A549 (cell line): ENCODE measurements around the gene TRAPPC11. TPM values are rescaled to one million over a fixed set of nuclear protein-coding genes. Genes with fewer than 3 reads are reported as not detected.

Source experiments
- ATAC-seq, 2 experiments: fragments of 200-7000 bp in 1 of 2; fragments of >200 bp in 1 of 2; cut with Nextera tagmentation in 1 of 2; cut with Tn5 transposase in 1 of 2; 3 replicates each; pipeline versions ENCODE4 v1.8.0 to v1.9.1; 2018 to 2020; ENCODE audit warnings: mild to moderate bottlenecking in 1 of 2, moderate library complexity in 1 of 2
- CTCF ChIA-PET: fragments of 300-600 bp; sonication (Branson Sonifier 250); formaldehyde crosslinking; extraction: SDS; loops from one replicate; lab custom pipeline; 2021; ENCODE audit warnings: antibody characterized with exemption, inconsistent platforms; lab: Yijun Ruan, JAX
- POLR2A ChIA-PET: fragments of 350-600 bp; formaldehyde crosslinking; extraction: SDS; loops from one replicate; lab custom pipeline; 2021; ENCODE audit warnings: antibody characterized with exemption, inconsistent platforms; lab: Yijun Ruan, JAX
- DNase-seq, 2 experiments: peaks; one replicate each; pipeline versions ENCODE4 v3.0.0 to v3.0.0-alpha.2; 2011 to 2016; ENCODE audit warnings: low read depth in 1 of 2, low spot score in 1 of 2
- FAIRE-seq: peaks from 2 replicates; lab custom pipeline; 2011; peaks lifted over from hg19 to GRCh38; lab: Jason Lieb, UNC
- H3K27ac ChIP-seq, 2 experiments: fragments of >200 bp; sonication (Bioruptor Twin); formaldehyde crosslinking; 3 replicates each; pipeline ENCODE4 v1.5.1; 2016 to 2017
- H3K4me1 ChIP-seq: fragments of >200 bp; sonication (Bioruptor Twin); formaldehyde crosslinking; 3 replicates; pipeline ENCODE4 v1.6.1; 2016
- H3K4me2 ChIP-seq: fragments of >200 bp; sonication (Bioruptor Twin); formaldehyde crosslinking; 3 replicates; pipeline ENCODE4 v1.6.1; 2016
- H3K4me3 ChIP-seq: fragments of >200 bp; sonication (Bioruptor Twin); formaldehyde crosslinking; 3 replicates; pipeline ENCODE4 v1.5.1; 2016
- H3K9me3 ChIP-seq: fragments of >200 bp; sonication (Bioruptor Twin); formaldehyde crosslinking; 3 replicates; pipeline ENCODE4 v1.6.1; 2016
- CEBPB ChIP-seq, 2 experiments: fragments of >200 bp in 1 of 2; sonication (Bioruptor Twin) in 1 of 2; formaldehyde crosslinking in 1 of 2; IDR thresholded peaks; 2 replicates each; pipeline ENCODE4 v1.6.1; 2012 to 2016
- CTCF ChIP-seq: fragments of >200 bp; sonication (Bioruptor Twin); formaldehyde crosslinking; IDR thresholded peaks from 3 replicates; pipeline ENCODE4 v1.5.1; 2016
- FOSB ChIP-seq: fragments of 250-450 bp; sonication (Bioruptor Pico); IDR thresholded peaks from 2 replicates; pipeline ENCODE4 v1.5.0; 2020; ENCODE audit warnings: mild to moderate bottlenecking, moderate library complexity
- FOSL2 ChIP-seq, 2 experiments: fragments of 450-650 bp in 1 of 2; fragments of >200 bp in 1 of 2; sonication (Bioruptor Twin) in 1 of 2; formaldehyde crosslinking; IDR thresholded peaks; 2 replicates each; pipeline versions ENCODE4 v1.5.0 to v1.6.1; 2016 to 2020; ENCODE audit warnings: mild to moderate bottlenecking in 1 of 2, moderate library complexity in 1 of 2
- HEYL ChIP-seq: fragments of 250-450 bp; sonication (Bioruptor Pico); IDR thresholded peaks from 2 replicates; pipeline ENCODE4 v1.8.0; 2021; ENCODE audit warnings: mild to moderate bottlenecking, moderate library complexity
- HMGXB4 ChIP-seq: fragments of 250-450 bp; sonication (Bioruptor Pico); IDR thresholded peaks from 2 replicates; pipeline ENCODE4 v1.5.0; 2021; ENCODE audit warnings: mild to moderate bottlenecking, moderate library complexity, borderline replicate concordance
- KDM1A ChIP-seq: fragments of 200-600 bp; sonication (generic); IDR thresholded peaks from 2 replicates; pipeline ENCODE4 v1.6.1; 2016; ENCODE audit warnings: low read depth, mild to moderate bottlenecking
- KDM5A ChIP-seq: fragments of 200-600 bp; sonication (generic); IDR thresholded peaks from 2 replicates; pipeline ENCODE4 v1.6.1; 2016; ENCODE audit warnings: antibody characterized with exemption, mild to moderate bottlenecking
- MAZ ChIP-seq: fragments of 150-350 bp; IDR thresholded peaks from 2 replicates; pipeline ENCODE4 v1.6.1; 2014; ENCODE audit warnings: antibody characterized with exemption, low read depth, low read length, borderline replicate concordance
- NPAS2 ChIP-seq: fragments of 250-450 bp; sonication (Bioruptor Pico); IDR thresholded peaks from 2 replicates; pipeline ENCODE4 v1.8.0; 2022; ENCODE audit warnings: mild to moderate bottlenecking, moderate library complexity, borderline replicate concordance
- POLR2A ChIP-seq: IDR thresholded peaks from 2 replicates; pipeline ENCODE4 v1.6.1; 2012; ENCODE audit warnings: mild to moderate bottlenecking, low read length
- RCOR1 ChIP-seq: fragments of 150-350 bp; IDR thresholded peaks from 2 replicates; pipeline ENCODE4 v1.6.1; 2014; ENCODE audit warnings: antibody characterized with exemption, low read length, low read depth
- RNF2 ChIP-seq: fragments of 200-600 bp; sonication (generic); IDR thresholded peaks from 2 replicates; pipeline ENCODE4 v1.6.1; 2016; ENCODE audit warnings: low read depth, mild to moderate bottlenecking, antibody characterized with exemption, moderate library complexity, borderline replicate concordance
- SREBF2 ChIP-seq: fragments of 450-650 bp; IDR thresholded peaks from 2 replicates; pipeline ENCODE4 v1.6.1; 2014; ENCODE audit warnings: mild to moderate bottlenecking, moderate library complexity
- TP53 ChIP-seq: fragments of 250-450 bp; sonication (Bioruptor Pico); IDR thresholded peaks from 2 replicates; pipeline ENCODE4 v1.5.0; 2021; ENCODE audit warnings: mild to moderate bottlenecking, moderate library complexity
- ZC3H11A ChIP-seq: fragments of 450-650 bp; IDR thresholded peaks from 2 replicates; pipeline ENCODE4 v1.6.1; 2014; ENCODE audit warnings: antibody characterized with exemption, mild to moderate bottlenecking
- whole genome bisulfite sequencing: methylation state at CpG from one replicate; pipeline ENCODE4 v1.1.6; 2017; ENCODE audit errors: missing lambda C conversion rate; 5-methylcytosine and 5-hydroxymethylcytosine counted together
- polyA plus RNA-seq, 4 experiments: library from polyadenylated mRNA; depleted of rRNA in 3 of 4; stranded (reverse); fragments of >200 nt; fragmentation: RNase III in 1 of 4; extraction: RNeasy Plus Mini Kit Qiagen cat#74134 plus additional on column Dnase treatment in 1 of 4; gene quantifications; 2 replicates in 3 of 4; 3 replicates in 1 of 4; pipeline ENCODE4 v1.2.3, GENCODE V29; 2011 to 2017
- TF ChIP-seq, protein P1 (sequence below): fragments of >200 bp; sonication (Bioruptor Twin); formaldehyde crosslinking; IDR thresholded peaks from 2 replicates; pipeline ENCODE4 v1.6.1; 2016

Gene TRAPPC11
- polyA plus RNA-seq, 2 of the 4 experiments (the other 2 are of a cell fraction), result 10.8 to 39.8 TPM

- TF ChIP-seq ZC3H11A, result no peak
- no peak for TF ChIP-seq RCOR1
- TF ChIP-seq TP53 (CRISPR knock-in tag), result no peak
- TF ChIP-seq KDM5A, result no peak
- TF ChIP-seq SREBF2, result no peak
Observed at GRCh38 chr4:183751106-183751505, 92.0 kb downstream of the TRAPPC11 start (continued).

GRCh38 chr4:183755596-183755995 is 96.5 kb downstream of the TRAPPC11 start:
- CTCF ChIA-PET, result no interaction called here
- Histone ChIP-seq H3K4me1 (peaks cover 6% of the 10 kb centered on the region; the same call in 1 of the 3 replicates), H3K4me3 (no peak overlapping the region), H3K4me2 (no peak overlapping the region), H3K9me3 (no peaks in the 10 kb centered on the region), H3K27ac (no peak overlapping the region)
- POLR2A ChIA-PET, result no interaction called here
- ATAC-seq, result no peak
- no peak for FAIRE-seq
- TF ChIP-seq POLR2A, result no peak
- TF ChIP-seq HEYL (CRISPR knock-in tag), result no peak
- no peak for TF ChIP-seq CEBPB (IDR thresholded peaks at IDR 0.05)
- TF ChIP-seq HMGXB4 (CRISPR knock-in tag), result no peak
- TF ChIP-seq KDM1A, result no peak
- TF ChIP-seq CTCF, result no peak
- no peak for TF ChIP-seq RCOR1
- TF ChIP-seq NPAS2, result no peak
- TF ChIP-seq, protein P1, sequence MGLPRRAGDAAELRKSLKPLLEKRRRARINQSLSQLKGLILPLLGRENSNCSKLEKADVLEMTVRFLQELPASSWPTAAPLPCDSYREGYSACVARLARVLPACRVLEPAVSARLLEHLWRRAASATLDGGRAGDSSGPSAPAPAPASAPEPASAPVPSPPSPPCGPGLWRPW, result no peak
- TF ChIP-seq FOSB, result no peak
- 46% methylated on average over 2 of the region's 2 CpGs for WGBS
- DNase-seq, result no peak

DNA sequence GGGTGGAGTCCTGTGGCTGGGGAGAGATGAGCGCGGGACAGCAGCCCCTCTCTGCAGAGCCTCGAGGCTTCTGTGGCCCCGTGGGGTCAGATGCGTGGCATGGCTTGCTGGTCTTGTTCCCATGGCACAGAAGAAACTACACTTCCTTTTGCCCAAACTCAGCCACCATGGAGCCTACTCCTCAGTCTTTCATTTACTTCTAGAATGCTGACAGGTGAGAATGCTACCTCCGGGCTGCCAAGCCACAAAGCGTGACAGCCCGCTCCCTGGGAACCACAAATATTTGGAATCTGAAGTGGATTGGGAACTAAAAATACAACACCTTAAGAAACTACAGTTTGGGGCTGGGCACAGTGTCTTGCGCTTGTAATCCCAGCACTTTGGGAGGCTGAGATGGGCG is 98.0 kb downstream of the TRAPPC11 start:
- POLR2A ChIA-PET, result no interaction called here
- peaks cover 6% of the 10 kb centered on the region; the same call in 1 of the 3 replicates for H3K4me1 ChIP-seq
- no peak overlapping the region for H3K4me3 ChIP-seq
- CTCF ChIA-PET, result no interaction called here
- ATAC-seq (no peak), FAIRE-seq (no peak), DNase-seq (no peak)
- WGBS, result 88% methylated on average over 8 of the region's 10 CpGs
- H3K4me2 ChIP-seq, result no peak overlapping the region
- TF ChIP-seq ZC3H11A, result no peak
- TF ChIP-seq RCOR1, result no peak
- H3K27ac ChIP-seq, result no peak overlapping the region
- no peaks in the 10 kb centered on the region for H3K9me3 ChIP-seq

DNA sequence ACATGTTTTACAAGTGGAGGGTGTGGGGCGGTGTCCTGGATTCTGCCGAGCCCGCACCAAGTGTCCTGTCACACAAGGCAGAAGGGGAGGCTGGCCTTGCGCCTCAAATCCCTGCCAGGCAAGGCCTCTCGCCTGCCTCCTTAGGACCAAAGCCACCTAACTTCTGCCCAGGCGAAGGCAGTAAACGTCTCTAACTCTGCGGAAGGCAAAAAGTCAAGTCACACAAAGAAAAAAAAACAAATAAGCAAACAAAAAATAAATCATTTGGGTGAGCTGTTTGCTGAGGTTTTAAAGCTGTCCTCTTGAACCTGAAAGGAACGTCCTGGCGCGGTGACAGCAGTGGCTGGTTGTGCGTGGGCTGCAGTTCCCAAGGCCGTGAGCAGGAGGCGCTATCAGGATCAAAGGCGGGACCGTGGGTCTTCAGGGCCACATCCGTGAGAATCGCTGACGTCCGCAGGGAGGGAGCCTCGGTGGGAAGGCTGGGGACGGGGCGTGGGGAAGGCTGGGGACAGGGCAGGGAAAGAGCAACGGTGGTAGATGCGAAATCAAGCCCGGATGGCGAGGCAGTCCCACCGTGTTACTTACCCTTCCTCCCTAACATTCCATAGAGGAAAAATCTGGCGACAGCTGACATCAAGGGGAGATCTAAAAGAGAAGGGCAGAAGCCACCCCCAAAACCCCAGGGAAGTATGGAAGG is 99.1 kb downstream of the TRAPPC11 start:
- FAIRE-seq (no peak), ATAC-seq (no peak; a peak in 1 of 6 replicates), DNase-seq (peak in 1 of 2 experiments; percentile 17)
- Histone ChIP-seq H3K27ac (no peak overlapping the region), H3K4me1 (peaks cover 6% of the 10 kb centered on the region; the same call in 1 of the 3 replicates), H3K9me3 (no peaks in the 10 kb centered on the region), H3K4me2 (no peak overlapping the region)
- CTCF ChIA-PET, result no interaction called here
- POLR2A ChIA-PET, result no interaction called here
- WGBS, result 71% methylated on average over 26 of the region's 29 CpGs
- no peak for TF ChIP-seq MAZ
- TF ChIP-seq ZC3H11A, result no peak
- no peak for TF ChIP-seq CTCF
- no peak for TF ChIP-seq RNF2
- no peak for TF ChIP-seq FOSL2 (IDR thresholded peaks at IDR 0.05)
- TF ChIP-seq FOSL2 (CRISPR knock-in tag; IDR thresholded peaks at IDR 0.05), result no peak
- TF ChIP-seq, all 56 proteins: peak for 0
- no peak overlapping the region for H3K4me3 ChIP-seq
